ENCODE results near the gene IKBIP.
"Not testable (repeated sequence)": the region's sequence is repeated elsewhere in the genome, so short reads cannot be mapped to it uniquely, and the experiment has no call there.

Gene IKBIP

GRCh38 chr12:98644712-98645571 lies at the start of gene IKBIP, which contains the start of gene APAF1:
TSS of gene IKBIP (minus strand) at chr12:98644788. CDS start at chr12:98644701, 87 bp downstream.
TSS of gene APAF1 (plus strand) at chr12:98645290. CDS start at chr12:98648360, 3,070 bp downstream.
- FAIRE-seq: no peak

- peak; percentile 74 for FAIRE-seq
Observed at GRCh38 chr12:98691351-98691750, 46.8 kb upstream of the IKBIP start.

- FAIRE-seq: no peak
Observed at GRCh38 chr12:98686603-98687002, 42.0 kb upstream of the IKBIP start.

GRCh38 chr12:98684199-98684598 lies 39.6 kb upstream of the IKBIP start:
- FAIRE-seq: no peak

- FAIRE-seq: no peak
Observed at GRCh38 chr12:98679611-98680005, 35.0 kb upstream of the IKBIP start.

GRCh38 chr12:98678946-98679610 lies 34.5 kb upstream of the IKBIP start:
- no peak for FAIRE-seq

- FAIRE-seq: no peak
Observed at GRCh38 chr12:98678236-98678945, 33.8 kb upstream of the IKBIP start.

- FAIRE-seq: no peak
Observed at GRCh38 chr12:98674841-98675240, 30.3 kb upstream of the IKBIP start.

GRCh38 chr12:98671459-98671858 lies 26.9 kb upstream of the IKBIP start:
- no peak for FAIRE-seq

GRCh38 chr12:98669751-98670150 lies 25.2 kb upstream of the IKBIP start:
- FAIRE-seq: no peak

- no peak for FAIRE-seq
Observed at GRCh38 chr12:98660521-98660920, 15.9 kb upstream of the IKBIP start.

GRCh38 chr12:98656289-98657101 lies 11.9 kb upstream of the IKBIP start:
- no peak for FAIRE-seq

- peak; percentile 98 for FAIRE-seq
Observed at GRCh38 chr12:98653866-98654493, 9.4 kb upstream of the IKBIP start.

GRCh38 chr12:98651328-98651727 lies 6.7 kb upstream of the IKBIP start:
- FAIRE-seq: peak; percentile 36

GRCh38 chr12:98646294-98647090 lies 1.9 kb upstream of the IKBIP start:
- no peak for FAIRE-seq

GRCh38 chr12:98645572-98646067 lies 1.0 kb upstream of the IKBIP start:
- FAIRE-seq: no peak

- no peak for FAIRE-seq
Observed at GRCh38 chr12:98644433-98644711, 216 bp downstream of the IKBIP start.

- not testable (repeated sequence) for FAIRE-seq
Observed at GRCh38 chr12:98642801-98643200, 1.8 kb downstream of the IKBIP start.

- no peak for FAIRE-seq
Observed at GRCh38 chr12:98639491-98639890, 5.1 kb downstream of the IKBIP start.

GRCh38 chr12:98638009-98638408 lies 6.6 kb downstream of the IKBIP start:
- no peak for FAIRE-seq

GRCh38 chr12:98637068-98637467 lies 7.5 kb downstream of the IKBIP start:
- no peak for FAIRE-seq

All from islet of Langerhans (tissue), 1 donor.